ENCODE results near the gene ENTPD2. TPM values are rescaled to one million over a fixed set of nuclear protein-coding genes. Genes with fewer than 3 reads are reported as not detected.

Gene ENTPD2
- total and polyA plus RNA-seq, 9 of the 15 experiments (the other 6 are each of a cell fraction or from before 2014, with no cell fraction given): 0.04 to 0.60 (median 0.14) TPM; not detected in 4

- TF ChIP-seq GATAD2B (IDR thresholded peaks at IDR 0.05; ENCODE audit: borderline replicate concordance) (no peak), SOX6 (IDR thresholded peaks at IDR 0.05) (no peak; the same call in 1 of the 2 replicates), CBX2 (IDR thresholded peaks at IDR 0.05; ENCODE audit: insufficient read depth, low read length, poor library complexity, severe bottlenecking) (no peak), TFAM (CRISPR knock-in tag; conservative IDR thresholded peaks at IDR 0.05) (no peak), RAD21 (CRISPR knock-in tag; conservative IDR thresholded peaks at IDR 0.05 in 1 of 2, IDR thresholded peaks at IDR 0.05 in 1 of 2) (no peak), SNAPC5 (CRISPR knock-in tag; IDR thresholded peaks at IDR 0.05) (no peak), ZNF740 (CRISPR knock-in tag; IDR thresholded peaks at IDR 0.05) (no peak), ZNF740 (tag; IDR thresholded peaks at IDR 0.05) (peak in 1 of 2 experiments; percentile 15; a peak in 2 of 4 replicates), JUNB (CRISPR knock-in tag; conservative IDR thresholded peaks at IDR 0.05) (no peak), KDM4B (IDR thresholded peaks at IDR 0.05; ENCODE audit: borderline replicate concordance in 2 of 2, low read depth in 1 of 2) (no peak), MEIS2 (IDR thresholded peaks at IDR 0.05; ENCODE audit: partially characterized antibody) (no peak), ZNF583 (CRISPR knock-in tag; IDR thresholded peaks at IDR 0.05) (no peak), MTA3 (IDR thresholded peaks at IDR 0.05; ENCODE audit: borderline replicate concordance) (no peak)
- TF ChIP-seq, protein P1, sequence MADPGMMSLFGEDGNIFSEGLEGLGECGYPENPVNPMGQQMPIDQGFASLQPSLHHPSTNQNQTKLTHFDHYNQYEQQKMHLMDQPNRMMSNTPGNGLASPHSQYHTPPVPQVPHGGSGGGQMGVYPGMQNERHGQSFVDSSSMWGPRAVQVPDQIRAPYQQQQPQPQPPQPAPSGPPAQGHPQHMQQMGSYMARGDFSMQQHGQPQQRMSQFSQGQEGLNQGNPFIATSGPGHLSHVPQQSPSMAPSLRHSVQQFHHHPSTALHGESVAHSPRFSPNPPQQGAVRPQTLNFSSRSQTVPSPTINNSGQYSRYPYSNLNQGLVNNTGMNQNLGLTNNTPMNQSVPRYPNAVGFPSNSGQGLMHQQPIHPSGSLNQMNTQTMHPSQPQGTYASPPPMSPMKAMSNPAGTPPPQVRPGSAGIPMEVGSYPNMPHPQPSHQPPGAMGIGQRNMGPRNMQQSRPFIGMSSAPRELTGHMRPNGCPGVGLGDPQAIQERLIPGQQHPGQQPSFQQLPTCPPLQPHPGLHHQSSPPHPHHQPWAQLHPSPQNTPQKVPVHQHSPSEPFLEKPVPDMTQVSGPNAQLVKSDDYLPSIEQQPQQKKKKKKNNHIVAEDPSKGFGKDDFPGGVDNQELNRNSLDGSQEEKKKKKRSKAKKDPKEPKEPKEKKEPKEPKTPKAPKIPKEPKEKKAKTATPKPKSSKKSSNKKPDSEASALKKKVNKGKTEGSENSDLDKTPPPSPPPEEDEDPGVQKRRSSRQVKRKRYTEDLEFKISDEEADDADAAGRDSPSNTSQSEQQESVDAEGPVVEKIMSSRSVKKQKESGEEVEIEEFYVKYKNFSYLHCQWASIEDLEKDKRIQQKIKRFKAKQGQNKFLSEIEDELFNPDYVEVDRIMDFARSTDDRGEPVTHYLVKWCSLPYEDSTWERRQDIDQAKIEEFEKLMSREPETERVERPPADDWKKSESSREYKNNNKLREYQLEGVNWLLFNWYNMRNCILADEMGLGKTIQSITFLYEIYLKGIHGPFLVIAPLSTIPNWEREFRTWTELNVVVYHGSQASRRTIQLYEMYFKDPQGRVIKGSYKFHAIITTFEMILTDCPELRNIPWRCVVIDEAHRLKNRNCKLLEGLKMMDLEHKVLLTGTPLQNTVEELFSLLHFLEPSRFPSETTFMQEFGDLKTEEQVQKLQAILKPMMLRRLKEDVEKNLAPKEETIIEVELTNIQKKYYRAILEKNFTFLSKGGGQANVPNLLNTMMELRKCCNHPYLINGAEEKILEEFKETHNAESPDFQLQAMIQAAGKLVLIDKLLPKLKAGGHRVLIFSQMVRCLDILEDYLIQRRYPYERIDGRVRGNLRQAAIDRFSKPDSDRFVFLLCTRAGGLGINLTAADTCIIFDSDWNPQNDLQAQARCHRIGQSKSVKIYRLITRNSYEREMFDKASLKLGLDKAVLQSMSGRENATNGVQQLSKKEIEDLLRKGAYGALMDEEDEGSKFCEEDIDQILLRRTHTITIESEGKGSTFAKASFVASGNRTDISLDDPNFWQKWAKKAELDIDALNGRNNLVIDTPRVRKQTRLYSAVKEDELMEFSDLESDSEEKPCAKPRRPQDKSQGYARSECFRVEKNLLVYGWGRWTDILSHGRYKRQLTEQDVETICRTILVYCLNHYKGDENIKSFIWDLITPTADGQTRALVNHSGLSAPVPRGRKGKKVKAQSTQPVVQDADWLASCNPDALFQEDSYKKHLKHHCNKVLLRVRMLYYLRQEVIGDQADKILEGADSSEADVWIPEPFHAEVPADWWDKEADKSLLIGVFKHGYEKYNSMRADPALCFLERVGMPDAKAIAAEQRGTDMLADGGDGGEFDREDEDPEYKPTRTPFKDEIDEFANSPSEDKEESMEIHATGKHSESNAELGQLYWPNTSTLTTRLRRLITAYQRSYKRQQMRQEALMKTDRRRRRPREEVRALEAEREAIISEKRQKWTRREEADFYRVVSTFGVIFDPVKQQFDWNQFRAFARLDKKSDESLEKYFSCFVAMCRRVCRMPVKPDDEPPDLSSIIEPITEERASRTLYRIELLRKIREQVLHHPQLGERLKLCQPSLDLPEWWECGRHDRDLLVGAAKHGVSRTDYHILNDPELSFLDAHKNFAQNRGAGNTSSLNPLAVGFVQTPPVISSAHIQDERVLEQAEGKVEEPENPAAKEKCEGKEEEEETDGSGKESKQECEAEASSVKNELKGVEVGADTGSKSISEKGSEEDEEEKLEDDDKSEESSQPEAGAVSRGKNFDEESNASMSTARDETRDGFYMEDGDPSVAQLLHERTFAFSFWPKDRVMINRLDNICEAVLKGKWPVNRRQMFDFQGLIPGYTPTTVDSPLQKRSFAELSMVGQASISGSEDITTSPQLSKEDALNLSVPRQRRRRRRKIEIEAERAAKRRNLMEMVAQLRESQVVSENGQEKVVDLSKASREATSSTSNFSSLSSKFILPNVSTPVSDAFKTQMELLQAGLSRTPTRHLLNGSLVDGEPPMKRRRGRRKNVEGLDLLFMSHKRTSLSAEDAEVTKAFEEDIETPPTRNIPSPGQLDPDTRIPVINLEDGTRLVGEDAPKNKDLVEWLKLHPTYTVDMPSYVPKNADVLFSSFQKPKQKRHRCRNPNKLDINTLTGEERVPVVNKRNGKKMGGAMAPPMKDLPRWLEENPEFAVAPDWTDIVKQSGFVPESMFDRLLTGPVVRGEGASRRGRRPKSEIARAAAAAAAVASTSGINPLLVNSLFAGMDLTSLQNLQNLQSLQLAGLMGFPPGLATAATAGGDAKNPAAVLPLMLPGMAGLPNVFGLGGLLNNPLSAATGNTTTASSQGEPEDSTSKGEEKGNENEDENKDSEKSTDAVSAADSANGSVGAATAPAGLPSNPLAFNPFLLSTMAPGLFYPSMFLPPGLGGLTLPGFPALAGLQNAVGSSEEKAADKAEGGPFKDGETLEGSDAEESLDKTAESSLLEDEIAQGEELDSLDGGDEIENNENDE (IDR thresholded peaks at IDR 0.05; ENCODE audit: low read depth, low read length): no peak
- TF ChIP-seq, protein P2, sequence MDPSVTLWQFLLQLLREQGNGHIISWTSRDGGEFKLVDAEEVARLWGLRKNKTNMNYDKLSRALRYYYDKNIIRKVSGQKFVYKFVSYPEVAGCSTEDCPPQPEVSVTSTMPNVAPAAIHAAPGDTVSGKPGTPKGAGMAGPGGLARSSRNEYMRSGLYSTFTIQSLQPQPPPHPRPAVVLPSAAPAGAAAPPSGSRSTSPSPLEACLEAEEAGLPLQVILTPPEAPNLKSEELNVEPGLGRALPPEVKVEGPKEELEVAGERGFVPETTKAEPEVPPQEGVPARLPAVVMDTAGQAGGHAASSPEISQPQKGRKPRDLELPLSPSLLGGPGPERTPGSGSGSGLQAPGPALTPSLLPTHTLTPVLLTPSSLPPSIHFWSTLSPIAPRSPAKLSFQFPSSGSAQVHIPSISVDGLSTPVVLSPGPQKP (CRISPR knock-in tag; IDR thresholded peaks at IDR 0.05): no peak
These were observed 21.5 kb upstream of the ENTPD2 start (continued) for GRCh38 chr9:137075275-137075775.

Data from K562 (cell line).